Stomach (tissue), 4 donors: ENCODE data around the gene SETD4.
"Not testable (repeated sequence)": the region's sequence is repeated elsewhere in the genome, so short reads cannot be mapped to it uniquely, and the experiment has no call there.

ENCODE experiments used
- CTCF ChIP-seq, 7 experiments: fragments of 450-650 bp in 4 of 7; fragments of 200-600 bp in 3 of 7; sonication (generic) in 3 of 7; IDR thresholded peaks; one replicate each; pipeline ENCODE4 v1.5.1; 2016 to 2019; ENCODE audit warnings: antibody characterized with exemption in 7 of 7, control low read depth in 2 of 7, mild to moderate bottlenecking in 1 of 7
- POLR2A ChIP-seq, 4 donors: fragments of 450-650 bp; IDR thresholded peaks; one replicate each; pipeline ENCODE4 v1.6.1; 2016; ENCODE audit warnings: antibody characterized with exemption in 4 of 4, control low read depth in 2 of 4, mild to moderate bottlenecking in 1 of 4, moderate library complexity in 1 of 4

- not testable (repeated sequence) for TF ChIP-seq CTCF, POLR2A (IDR thresholded peaks at IDR 0.05)
Observed at GRCh38 chr21:36073911-36074310, 13.6 kb upstream of the SETD4 start.
